Measurements from ENCODE around the gene AKR1C1. TPM values are rescaled to one million over a fixed set of nuclear protein-coding genes. Genes with fewer than 3 reads are reported as not detected.

Gene AKR1C1
- total and polyA plus RNA-seq, 2 donors (not counting 1 experiment from before 2014, with no cell fraction given) = 118 to 154 TPM

DNA sequence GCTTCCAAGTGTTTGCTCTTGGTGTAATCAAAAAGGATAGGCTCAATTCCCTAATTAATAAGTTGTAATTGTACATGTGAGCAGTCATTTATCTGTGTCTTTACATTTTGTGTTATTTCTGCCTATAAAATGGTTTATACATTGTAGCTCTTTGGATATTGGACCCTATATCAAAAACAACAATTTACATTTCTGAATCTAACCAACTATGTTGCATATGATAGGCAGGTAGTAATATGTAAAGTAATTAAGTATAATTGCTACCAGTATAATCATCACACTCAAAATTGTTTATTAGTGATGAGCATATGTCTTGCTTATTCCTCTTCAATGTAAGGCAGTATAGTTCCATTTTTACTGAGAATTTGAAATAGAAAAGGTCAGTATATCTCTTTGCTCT lies 13.8 kb downstream of the AKR1C1 start:
- Histone ChIP-seq H3K9ac (ENCODE audit: insufficient read depth, low read length) (no peak overlapping the region), H3K79me2 (ENCODE audit: control insufficient read depth, insufficient read depth, low read length) (no peaks in the 10 kb centered on the region), H3K4me2 (ENCODE audit: extremely low read depth, insufficient read depth, low read length) (no peak overlapping the region), H4K20me1 (ENCODE audit: control insufficient read depth, extremely low read depth, insufficient read depth, low read length) (no peaks in the 10 kb centered on the region), H3K36me3 (ENCODE audit: control insufficient read depth, insufficient read depth, low read length) (no peaks in the 10 kb centered on the region), H3K27me3 (ENCODE audit: control insufficient read depth, insufficient read depth, low read length) (no peaks in the 10 kb centered on the region), H3K9me3 (ENCODE audit: control insufficient read depth, insufficient read depth, low read depth, low read length) (no peaks in the 10 kb centered on the region), H2AFZ (ENCODE audit: low read length) (no peak overlapping the region), H3K4me3 (replicated peaks in 1 of 4; ENCODE audit: control extremely low read depth in 1 of 4, insufficient read depth in 1 of 4, low read depth in 3 of 4, low read length in 4 of 4) (no peak overlapping the region), H3K4me1 (ENCODE audit: control insufficient read depth, extremely low read depth, insufficient read depth, low read length) (no peaks in the 10 kb centered on the region), H3K27ac (ENCODE audit: insufficient read depth, low read length) (no peak overlapping the region)
- DNase-seq (ENCODE audit: low read depth in 2 of 2) = no peak
- TF ChIP-seq EZH2 (IDR thresholded peaks at IDR 0.05; ENCODE audit: low read length, missing control alignments) = no peak
- TF ChIP-seq, protein P1, sequence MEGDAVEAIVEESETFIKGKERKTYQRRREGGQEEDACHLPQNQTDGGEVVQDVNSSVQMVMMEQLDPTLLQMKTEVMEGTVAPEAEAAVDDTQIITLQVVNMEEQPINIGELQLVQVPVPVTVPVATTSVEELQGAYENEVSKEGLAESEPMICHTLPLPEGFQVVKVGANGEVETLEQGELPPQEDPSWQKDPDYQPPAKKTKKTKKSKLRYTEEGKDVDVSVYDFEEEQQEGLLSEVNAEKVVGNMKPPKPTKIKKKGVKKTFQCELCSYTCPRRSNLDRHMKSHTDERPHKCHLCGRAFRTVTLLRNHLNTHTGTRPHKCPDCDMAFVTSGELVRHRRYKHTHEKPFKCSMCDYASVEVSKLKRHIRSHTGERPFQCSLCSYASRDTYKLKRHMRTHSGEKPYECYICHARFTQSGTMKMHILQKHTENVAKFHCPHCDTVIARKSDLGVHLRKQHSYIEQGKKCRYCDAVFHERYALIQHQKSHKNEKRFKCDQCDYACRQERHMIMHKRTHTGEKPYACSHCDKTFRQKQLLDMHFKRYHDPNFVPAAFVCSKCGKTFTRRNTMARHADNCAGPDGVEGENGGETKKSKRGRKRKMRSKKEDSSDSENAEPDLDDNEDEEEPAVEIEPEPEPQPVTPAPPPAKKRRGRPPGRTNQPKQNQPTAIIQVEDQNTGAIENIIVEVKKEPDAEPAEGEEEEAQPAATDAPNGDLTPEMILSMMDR (conservative IDR thresholded peaks at IDR 0.05 in 1 of 2, IDR thresholded peaks at IDR 0.05 in 1 of 2; ENCODE audit: low read depth in 1 of 2, low read length in 2 of 2) = no peak

DNA sequence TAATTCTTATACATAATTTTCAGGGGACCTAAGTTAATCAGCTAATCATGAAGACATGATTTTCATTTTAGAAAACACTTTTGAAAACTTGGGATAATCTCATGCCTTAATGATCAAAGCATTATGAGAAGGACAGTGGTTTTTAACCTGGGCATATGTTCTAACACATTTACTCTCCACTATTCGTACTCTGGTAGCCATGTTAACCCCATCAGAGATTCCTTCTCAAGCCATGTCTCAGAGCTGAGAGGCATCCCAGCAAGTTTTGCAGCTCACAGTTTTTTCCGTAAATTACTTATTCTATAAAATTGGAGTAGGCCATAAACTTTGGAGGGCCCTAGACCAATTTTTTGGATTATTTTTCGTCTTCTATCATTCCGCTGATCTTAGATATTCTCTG lies 15.7 kb downstream of the AKR1C1 start:
- Histone ChIP-seq H3K27me3 (ENCODE audit: control insufficient read depth, insufficient read depth, low read length) (no peaks in the 10 kb centered on the region), H3K4me3 (replicated peaks in 1 of 4; ENCODE audit: control extremely low read depth in 1 of 4, insufficient read depth in 1 of 4, low read depth in 3 of 4, low read length in 4 of 4) (no peak overlapping the region), H2AFZ (ENCODE audit: low read length) (no peak overlapping the region), H3K27ac (ENCODE audit: insufficient read depth, low read length) (no peak overlapping the region), H3K79me2 (ENCODE audit: control insufficient read depth, insufficient read depth, low read length) (no peaks in the 10 kb centered on the region), H3K36me3 (ENCODE audit: control insufficient read depth, insufficient read depth, low read length) (no peaks in the 10 kb centered on the region), H3K4me1 (ENCODE audit: control insufficient read depth, extremely low read depth, insufficient read depth, low read length) (no peaks in the 10 kb centered on the region), H3K9ac (ENCODE audit: insufficient read depth, low read length) (no peak overlapping the region), H4K20me1 (ENCODE audit: control insufficient read depth, extremely low read depth, insufficient read depth, low read length) (no peaks in the 10 kb centered on the region), H3K9me3 (ENCODE audit: control insufficient read depth, insufficient read depth, low read depth, low read length) (no peaks in the 10 kb centered on the region), H3K4me2 (ENCODE audit: extremely low read depth, insufficient read depth, low read length) (no peak overlapping the region)
- TF ChIP-seq, protein P1 (conservative IDR thresholded peaks at IDR 0.05 in 1 of 2, IDR thresholded peaks at IDR 0.05 in 1 of 2; ENCODE audit: low read depth in 1 of 2, low read length in 2 of 2) = no peak
- no peak for TF ChIP-seq EZH2 (IDR thresholded peaks at IDR 0.05; ENCODE audit: low read length, missing control alignments)
- no peak for DNase-seq (ENCODE audit: low read depth in 2 of 2)

DNA sequence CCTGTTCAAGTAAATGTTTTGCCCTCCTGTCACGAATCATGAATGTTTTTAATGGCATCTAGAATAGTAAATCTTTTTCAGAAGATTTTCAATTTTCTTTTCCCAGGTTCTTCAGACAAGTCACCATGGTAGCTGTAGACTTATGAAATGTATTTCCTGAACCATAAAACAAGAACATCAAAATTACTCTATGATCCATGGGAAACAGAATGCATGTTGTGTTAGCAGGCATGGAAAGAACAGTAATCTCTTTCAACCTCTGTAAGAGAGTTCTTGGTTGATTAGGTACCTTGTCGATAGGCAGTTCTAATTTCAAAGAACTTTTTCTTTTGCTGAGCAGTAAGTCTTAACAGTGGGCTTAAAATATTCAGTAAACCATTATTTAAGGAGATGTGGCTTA lies 17.6 kb downstream of the AKR1C1 start:
- Histone ChIP-seq H3K27ac (ENCODE audit: insufficient read depth, low read length) (no peak overlapping the region), H3K36me3 (ENCODE audit: control insufficient read depth, insufficient read depth, low read length) (no peaks in the 10 kb centered on the region), H3K27me3 (ENCODE audit: control insufficient read depth, insufficient read depth, low read length) (no peaks in the 10 kb centered on the region), H3K9me3 (ENCODE audit: control insufficient read depth, insufficient read depth, low read depth, low read length) (no peaks in the 10 kb centered on the region), H3K79me2 (ENCODE audit: control insufficient read depth, insufficient read depth, low read length) (no peaks in the 10 kb centered on the region), H3K9ac (ENCODE audit: insufficient read depth, low read length) (no peak overlapping the region), H3K4me3 (replicated peaks in 1 of 4; ENCODE audit: control extremely low read depth in 1 of 4, insufficient read depth in 1 of 4, low read depth in 3 of 4, low read length in 4 of 4) (no peak overlapping the region), H3K4me2 (ENCODE audit: extremely low read depth, insufficient read depth, low read length) (no peak overlapping the region), H2AFZ (ENCODE audit: low read length) (no peak overlapping the region), H3K4me1 (ENCODE audit: control insufficient read depth, extremely low read depth, insufficient read depth, low read length) (no peaks in the 10 kb centered on the region), H4K20me1 (ENCODE audit: control insufficient read depth, extremely low read depth, insufficient read depth, low read length) (no peaks in the 10 kb centered on the region)
- no peak for TF ChIP-seq EZH2 (IDR thresholded peaks at IDR 0.05; ENCODE audit: low read length, missing control alignments)
- TF ChIP-seq, protein P1 (conservative IDR thresholded peaks at IDR 0.05 in 1 of 2, IDR thresholded peaks at IDR 0.05 in 1 of 2; ENCODE audit: low read depth in 1 of 2, low read length in 2 of 2) = no peak
- no peak for DNase-seq (ENCODE audit: low read depth in 2 of 2)
